CD4-positive, CD25-positive, alpha-beta regulatory T cell (primary cell): ENCODE results near the gene ATP6V1G2. TPM values are rescaled to one million over a fixed set of nuclear protein-coding genes. Genes with fewer than 3 reads are reported as not detected.

ENCODE experiments used
- ATAC-seq, 2 donors: fragments of 150-1000 bp; cut with Tn5 transposase; one replicate each; pipeline ENCODE4 v1.10.0; 2021; ENCODE audit warnings: low read depth in 2 of 2, moderate number of reproducible peaks in 2 of 2, moderate library complexity in 1 of 2
- DNase-seq, 3 donors: peaks; one replicate each; pipeline versions ENCODE4 v3.0.0 to v3.0.0-alpha.2; 2012 to 2022; ENCODE audit warnings: mixed read lengths in 1 of 3
- H3K27ac ChIP-seq: one replicate; pipeline ENCODE4 v1.7.0; 2013; ENCODE audit warnings: mild to moderate bottlenecking, low read length; ENCODE audit not compliant: insufficient read depth, poor library complexity, severe bottlenecking
- H3K27me3 ChIP-seq: one replicate; pipeline ENCODE4 v1.7.0; 2013; ENCODE audit warnings: low read length; ENCODE audit not compliant: control insufficient read depth, insufficient read depth
- H3K36me3 ChIP-seq: one replicate; pipeline ENCODE4 v1.7.0; 2013; ENCODE audit warnings: mild to moderate bottlenecking, low read length, moderate library complexity; ENCODE audit not compliant: control insufficient read depth, insufficient read depth
- H3K4me1 ChIP-seq: 2 replicates; pipeline ENCODE4 v1.7.0; 2013; ENCODE audit warnings: mild to moderate bottlenecking, low read length; ENCODE audit not compliant: insufficient read depth, control insufficient read depth, poor library complexity, severe bottlenecking
- H3K4me3 ChIP-seq: one replicate; pipeline ENCODE4 v1.7.0; 2013; ENCODE audit warnings: low read depth, mild to moderate bottlenecking, low read length, moderate library complexity
- H3K9me3 ChIP-seq, 2 experiments: 1 replicate in 1 of 2; 2 replicates in 1 of 2; pipeline ENCODE4 v1.7.0; 2013; ENCODE audit warnings: low read length in 2 of 2, mild to moderate bottlenecking in 1 of 2, moderate library complexity in 1 of 2; ENCODE audit not compliant: control insufficient read depth in 2 of 2
- H3K27ac Mint-ChIP-seq, 3 donors: one replicate each; pipeline ENCODE4 v1.8.0; 2020 to 2022; ENCODE audit warnings: mild to moderate bottlenecking in 3 of 3, mixed read lengths in 3 of 3, moderate library complexity in 2 of 3
- H3K27me3 Mint-ChIP-seq: one replicate; pipeline ENCODE4 v1.8.0; 2022; ENCODE audit warnings: mild to moderate bottlenecking, mixed read lengths
- H3K36me3 Mint-ChIP-seq: one replicate; pipeline ENCODE4 v1.8.0; 2020; ENCODE audit warnings: mixed read lengths
- H3K4me1 Mint-ChIP-seq, 4 donors: one replicate each; pipeline ENCODE4 v1.8.0; 2020 to 2022; ENCODE audit warnings: mixed read lengths in 4 of 4, mild to moderate bottlenecking in 1 of 4
- H3K4me3 Mint-ChIP-seq, 4 donors: one replicate each; pipeline ENCODE4 v1.8.0; 2020 to 2022; ENCODE audit warnings: mild to moderate bottlenecking in 4 of 4, mixed read lengths in 4 of 4, moderate library complexity in 3 of 4
- H3K9me3 Mint-ChIP-seq, 7 donors: one replicate each; pipeline ENCODE4 v1.8.0; 2020 to 2022; ENCODE audit warnings: mixed read lengths in 7 of 7, mild to moderate bottlenecking in 3 of 7, moderate library complexity in 2 of 7
- polyA plus RNA-seq, 4 donors: library from polyadenylated mRNA; unstranded; fragments of 300-500 nt; fragmentation: Illumina TruSeq; gene quantifications; one replicate each; pipeline ENCODE4 v1.2.3, GENCODE V29; 2021
- total RNA-seq: library from RNA; stranded (reverse); gene quantifications from one replicate; pipeline ENCODE4 v1.2.3, GENCODE V29; 2022

ATP6V1G2 gene
- total and polyA plus RNA-seq, 5 donors from 2014 or later: 1.1 to 3.9 (median 1.5) TPM

DNA sequence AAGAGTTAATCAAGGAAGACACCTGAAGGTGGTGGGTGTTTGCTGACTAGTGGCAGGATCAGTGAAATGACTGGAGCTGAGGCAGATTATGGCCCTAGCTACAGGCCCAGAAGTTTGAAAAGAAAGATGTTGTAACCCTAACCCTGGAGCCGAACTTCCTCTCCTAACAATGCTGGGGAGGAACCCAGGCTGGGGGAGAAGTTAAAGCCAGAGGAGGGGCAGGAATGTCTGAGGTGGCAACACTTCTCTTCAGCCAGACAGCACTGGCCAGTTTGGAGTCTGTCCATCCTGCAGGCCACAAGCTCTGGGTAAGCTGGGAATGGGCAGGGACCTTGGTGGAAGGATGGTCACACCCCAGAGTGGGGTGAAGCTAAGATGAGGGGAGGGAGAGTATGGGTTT is 39.6 kb upstream of the ATP6V1G2 start, which contains the start of gene LST1:
TSS of gene LST1 (plus strand) at position 270 of the 400 bp plus-strand sequence. CDS start 1,023 bp downstream, outside the sequence.
- Histone ChIP-seq H3K4me3 (peak within 1 kb of the TSS; percentile 65), H3K4me1 (peaks cover 78% of the 10 kb centered on the region), H3K9me3 (no peaks in the 10 kb centered on the region), H3K36me3 (no peaks in the 10 kb centered on the region), H3K27me3 (no peaks in the 10 kb centered on the region), H3K27ac (peak within 1 kb of the TSS; percentile 95)
- Mint-ChIP-seq H3K9me3 (peaks cover 0 to 3% (median 0%) of the 10 kb centered on the region in 7 donors), H3K4me1 (peaks cover 6 to 81% (median 57%) of the 10 kb centered on the region in 4 donors), H3K36me3 (peaks cover 15% of the 10 kb centered on the region), H3K4me3 (peak within 1 kb of the TSS; percentile 74 to 92 (median 84)), H3K27me3 (peaks cover 10% of the 10 kb centered on the region), H3K27ac (peak within 1 kb of the TSS; percentile 96 to 98 (median 97))
- ATAC-seq (no peak), DNase-seq (no peak)

DNA sequence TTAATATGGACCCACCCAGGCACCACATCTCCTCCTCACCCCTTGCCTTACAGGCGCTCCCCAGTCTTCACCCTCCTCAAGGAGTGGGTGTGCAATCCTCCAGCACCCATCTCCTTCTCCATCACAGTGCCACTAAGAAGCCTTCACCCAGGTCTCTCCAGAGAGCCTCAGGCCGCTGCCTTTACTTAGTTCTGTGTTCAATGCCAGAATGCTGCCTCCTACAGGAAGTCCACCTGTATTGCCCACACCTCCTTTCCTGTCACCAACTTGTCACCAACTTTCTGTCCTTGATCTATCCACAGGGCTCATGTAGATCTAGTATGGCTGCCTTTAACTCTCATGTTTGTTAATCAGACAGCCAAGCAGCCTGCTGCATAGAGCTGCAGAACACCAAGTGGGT is 39.1 kb upstream of the ATP6V1G2 start:
- peaks cover 18% of the 10 kb centered on the region for H3K36me3 Mint-ChIP-seq
- H3K4me3 ChIP-seq: peak overlapping the region; percentile 65

DNA sequence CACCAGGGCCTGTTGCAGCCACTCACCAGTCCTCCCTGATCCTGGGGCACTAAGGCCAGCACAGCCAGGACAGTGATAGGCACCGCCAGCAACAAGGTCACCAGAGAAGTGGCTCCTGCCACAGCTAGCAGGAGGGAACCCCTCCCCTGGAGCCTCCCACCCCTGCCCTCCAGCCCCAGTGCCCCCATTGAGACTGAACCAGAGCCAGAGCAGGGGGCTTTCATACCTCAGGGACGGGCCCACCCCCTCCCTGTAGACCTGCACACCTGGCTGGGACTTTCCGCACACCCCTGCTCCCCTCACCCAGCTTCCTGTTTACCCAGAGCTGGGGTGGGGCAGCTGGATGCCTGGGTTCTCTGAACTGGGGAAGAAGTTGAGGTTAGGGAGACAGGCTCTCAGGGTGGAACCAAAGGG is 35.8 kb upstream of the ATP6V1G2 start, which contains the start of gene LTB:
TSS of gene LTB (minus strand) at position 195 of the 414 bp plus-strand sequence. CDS start at position 188, 7 bp downstream.
- Mint-ChIP-seq H3K36me3 (peaks cover 28% of the 10 kb centered on the region), H3K27ac (peak within 1 kb of the TSS; percentile 94 to 99 (median 98)), H3K27me3 (peaks cover 9% of the 10 kb centered on the region), H3K4me1 (peaks cover 6 to 83% (median 61%) of the 10 kb centered on the region in 4 donors), H3K4me3 (peak within 1 kb of the TSS; percentile 97 to 100 (median 99)), H3K9me3 (peaks cover 0 to 2% (median 0%) of the 10 kb centered on the region in 7 donors)
- H3K27ac ChIP-seq: peak within 1 kb of the TSS; percentile 95
- peak; percentile 70 to 71 for ATAC-seq
- no peaks in the 10 kb centered on the region for H3K27me3 ChIP-seq
- DNase-seq: peak; percentile 70 to 95 (median 71)
- no peaks in the 10 kb centered on the region for H3K9me3 ChIP-seq
- peak within 1 kb of the TSS; percentile 99 for H3K4me3 ChIP-seq
- H3K4me1 ChIP-seq: peaks cover 88% of the 10 kb centered on the region
- peaks cover 10% of the 10 kb centered on the region for H3K36me3 ChIP-seq

More for the DNA sequence above, 39.1 kb upstream of the ATP6V1G2 start:
- Mint-ChIP-seq H3K4me1 (peaks cover 6 to 78% (median 56%) of the 10 kb centered on the region in 4 donors), H3K27me3 (peaks cover 10% of the 10 kb centered on the region), H3K4me3 (peak overlapping the region; percentile 45 to 85 (median 78)), H3K27ac (peak overlapping the region; percentile 96 to 98 (median 97)), H3K9me3 (peaks cover 0 to 2% (median 0%) of the 10 kb centered on the region in 7 donors)
- ATAC-seq: peak in 1 of 2 donors; percentile 9
- Histone ChIP-seq H3K27me3 (no peaks in the 10 kb centered on the region), H3K4me1 (peaks cover 80% of the 10 kb centered on the region), H3K36me3 (no peaks in the 10 kb centered on the region), H3K9me3 (no peaks in the 10 kb centered on the region), H3K27ac (peak overlapping the region; percentile 95)
- peak; percentile 38 to 89 (median 66) for DNase-seq

DNA sequence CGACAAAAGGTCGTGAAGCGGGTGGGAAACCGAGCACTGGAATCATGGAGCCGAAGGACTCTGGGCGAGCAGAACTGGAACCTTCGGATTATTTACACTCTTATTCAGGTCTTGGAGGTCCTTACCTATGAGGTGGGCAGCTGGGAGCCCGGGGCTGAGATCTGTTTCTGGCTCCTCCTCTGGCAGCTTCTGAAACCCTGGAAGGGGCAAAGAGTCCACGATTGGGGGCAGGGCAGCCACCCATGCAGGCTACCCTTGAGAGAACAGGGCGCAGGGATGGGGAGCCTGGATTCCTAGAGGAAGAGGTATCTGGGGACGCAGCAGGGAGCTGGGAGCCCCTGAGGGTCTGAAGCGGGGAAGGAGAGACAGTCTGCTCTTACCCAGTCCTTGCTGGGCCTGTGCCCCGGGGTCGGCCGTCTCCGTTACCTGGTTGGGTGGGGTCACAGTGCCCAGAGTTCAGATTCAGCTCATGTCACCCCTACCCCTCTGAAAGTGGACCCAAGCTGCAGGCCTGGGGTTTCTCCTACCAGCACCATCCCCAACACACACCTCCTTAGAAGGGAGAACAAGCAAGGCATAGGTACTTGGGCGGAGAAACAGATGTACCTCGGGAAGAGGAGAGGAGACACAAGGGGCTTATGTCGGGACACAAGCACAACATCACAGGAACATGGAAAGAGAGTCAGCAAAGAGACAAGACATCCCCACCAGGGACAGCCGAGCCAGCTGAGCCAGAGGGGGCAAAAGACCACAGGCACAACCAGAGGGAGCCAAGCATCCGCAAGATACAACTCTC is 35.2 kb upstream of the ATP6V1G2 start:
- H3K4me1 ChIP-seq: peaks cover 88% of the 10 kb centered on the region
- DNase-seq (peak in 1 of 3 donors; percentile 53), ATAC-seq (no peak)
- Mint-ChIP-seq H3K4me3 (peak overlapping the region; percentile 97 to 100 (median 99)), H3K4me1 (peaks cover 6 to 83% (median 57%) of the 10 kb centered on the region in 4 donors), H3K27ac (peak overlapping the region; percentile 94 to 99 (median 98)), H3K27me3 (peaks cover 5% of the 10 kb centered on the region), H3K36me3 (peaks cover 34% of the 10 kb centered on the region), H3K9me3 (peaks cover 0 to 2% (median 0%) of the 10 kb centered on the region in 7 donors)
- peak overlapping the region; percentile 99 for H3K4me3 ChIP-seq
- peak overlapping the region; percentile 95 for H3K27ac ChIP-seq
- H3K36me3 ChIP-seq: peaks cover 10% of the 10 kb centered on the region
- H3K27me3 ChIP-seq: no peaks in the 10 kb centered on the region
- no peaks in the 10 kb centered on the region for H3K9me3 ChIP-seq

DNA sequence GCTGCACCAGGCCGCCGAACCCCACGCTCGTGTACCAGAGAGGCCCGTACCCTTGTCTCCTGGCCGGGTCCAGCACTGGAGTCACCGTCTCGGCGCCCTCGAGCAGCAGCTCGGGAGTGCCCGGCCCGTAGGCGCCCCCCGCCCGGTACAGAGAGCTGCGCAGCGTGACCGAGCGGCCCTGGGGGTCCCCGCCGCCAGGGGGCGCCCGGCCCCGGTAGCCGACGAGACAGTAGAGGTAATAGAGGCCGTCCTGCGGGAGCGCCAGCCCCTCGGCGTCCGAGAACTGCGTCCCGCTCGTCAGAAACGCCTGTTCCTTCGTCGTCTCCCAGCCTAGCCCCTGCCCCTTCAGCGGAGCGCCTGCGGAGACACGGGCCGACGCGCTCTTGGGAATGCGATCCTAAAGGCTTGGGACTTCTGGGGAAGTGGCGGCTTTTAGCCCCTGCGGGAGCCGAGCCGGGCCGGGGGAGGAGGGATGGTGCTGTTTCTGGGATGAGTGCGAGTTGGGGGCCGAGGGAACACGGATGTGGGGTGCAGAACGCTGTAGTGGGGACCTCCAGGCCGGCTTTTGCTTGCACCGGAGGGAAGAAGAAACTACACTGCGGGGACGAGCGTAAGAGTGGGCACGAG is 34.5 kb upstream of the ATP6V1G2 start:
- H3K4me1 Mint-ChIP-seq: peaks cover 6 to 83% (median 56%) of the 10 kb centered on the region in 4 donors
- H3K9me3 Mint-ChIP-seq: peaks cover 0 to 2% (median 0%) of the 10 kb centered on the region in 7 donors
- Histone ChIP-seq H3K27me3 (no peaks in the 10 kb centered on the region), H3K36me3 (peaks cover 10% of the 10 kb centered on the region), H3K4me1 (peaks cover 86% of the 10 kb centered on the region), H3K9me3 (no peaks in the 10 kb centered on the region), H3K4me3 (peak overlapping the region; percentile 99), H3K27ac (peak overlapping the region; percentile 95)
- peaks cover 41% of the 10 kb centered on the region for H3K36me3 Mint-ChIP-seq
- DNase-seq (peak; percentile 82 to 87 (median 85)), ATAC-seq (peak; percentile 73 to 79)
- peak overlapping the region; percentile 97 to 100 (median 99) for H3K4me3 Mint-ChIP-seq
- H3K27ac Mint-ChIP-seq: peak overlapping the region; percentile 97 to 99 (median 98)
- H3K27me3 Mint-ChIP-seq: peaks cover 5% of the 10 kb centered on the region

GRCh38 chr6:31580438-31580740 is 34.0 kb upstream of the ATP6V1G2 start:
- no peak for ATAC-seq
- peaks cover 86% of the 10 kb centered on the region for H3K4me1 ChIP-seq
- H3K4me1 Mint-ChIP-seq: peaks cover 1 to 83% (median 55%) of the 10 kb centered on the region in 4 donors
- peaks cover 46% of the 10 kb centered on the region for H3K36me3 Mint-ChIP-seq
- H3K27me3 Mint-ChIP-seq: peaks cover 5% of the 10 kb centered on the region
- peak overlapping the region; percentile 97 to 100 (median 99) for H3K4me3 Mint-ChIP-seq
- peak overlapping the region; percentile 95 for H3K27ac ChIP-seq
- H3K36me3 ChIP-seq: peaks cover 10% of the 10 kb centered on the region
- H3K27ac Mint-ChIP-seq: peak overlapping the region; percentile 97 to 99 (median 98)
- H3K4me3 ChIP-seq: peak overlapping the region; percentile 99
- H3K9me3 Mint-ChIP-seq: peaks cover 0 to 2% (median 0%) of the 10 kb centered on the region in 7 donors
- no peak for DNase-seq
- H3K9me3 ChIP-seq: no peaks in the 10 kb centered on the region
- H3K27me3 ChIP-seq: no peaks in the 10 kb centered on the region
